GM12878 (cell line): ENCODE data around the gene DIP2C. TPM values are rescaled to one million over a fixed set of nuclear protein-coding genes. Genes with fewer than 3 reads are reported as not detected.

Source experiments
- ATAC-seq: fragments of 200-7000 bp; cut with Tn5 transposase; 3 replicates; pipeline ENCODE4 v1.9.1; 2020; ENCODE audit warnings: mild to moderate bottlenecking, moderate library complexity
- BruUV-seq: library from RNA; stranded (reverse); fragments of 400-500 nt; replicated peaks from 2 replicates; lab custom pipeline; 2021; lab: Mats Ljungman, UMichigan
- CTCF ChIA-PET: fragments of 300-600 bp; sonication (Branson Sonifier 250); formaldehyde crosslinking; extraction: SDS; loops from one replicate; lab custom pipeline; 2021; ENCODE audit warnings: inconsistent platforms; lab: Yijun Ruan, JAX
- POLR2A ChIA-PET: fragments of 350-600 bp; formaldehyde crosslinking; extraction: SDS; loops from one replicate; lab custom pipeline; 2021; ENCODE audit warnings: inconsistent platforms; lab: Charles Lee
- RAD21 ChIA-PET: fragments of 300-600 bp; sonication (Branson Sonifier 250); formaldehyde crosslinking; loops from one replicate; lab custom pipeline; 2023; ENCODE audit warnings: antibody characterized with exemption; ENCODE audit not compliant: unreplicated experiment; lab: Charles Lee
- SMC1A ChIA-PET: fragments of 300-600 bp; sonication (Branson Sonifier 250); formaldehyde crosslinking; loops from one replicate; lab custom pipeline; 2023; ENCODE audit not compliant: unreplicated experiment, uncharacterized antibody; lab: Charles Lee
- DNase-seq: peaks from one replicate; pipeline ENCODE4 v3.0.0-alpha.2; 2011; ENCODE audit warnings: low read depth, low spot score
- FAIRE-seq: peaks from 3 replicates; lab custom pipeline; 2011; peaks lifted over from hg19 to GRCh38; lab: Jason Lieb, UNC
- H2AFZ ChIP-seq: 2 replicates; pipeline ENCODE4 v1.6.0; 2011; ENCODE audit warnings: low read depth, low read length, control low read depth; ENCODE audit not compliant: control insufficient read depth
- H3K27ac ChIP-seq: 2 replicates; pipeline ENCODE4 v1.5.1; 2011; ENCODE audit warnings: control low read depth; ENCODE audit not compliant: control insufficient read depth, insufficient read depth
- H3K27me3 ChIP-seq, 2 experiments: replicated peaks in 1 of 2; 2 replicates each; pipeline versions ENCODE4 v1.6.0 to v1.6.1; 2011; ENCODE audit warnings: low read length in 1 of 2; ENCODE audit not compliant: control insufficient read depth in 2 of 2, insufficient read depth in 2 of 2
- H3K36me3 ChIP-seq, 2 experiments: 2 replicates each; pipeline ENCODE4 v1.5.1; 2011; ENCODE audit warnings: low read length in 1 of 2; ENCODE audit not compliant: control insufficient read depth in 2 of 2, insufficient read depth in 2 of 2
- H3K4me1 ChIP-seq: 2 replicates; pipeline ENCODE4 v1.6.1; 2011; ENCODE audit warnings: mild to moderate bottlenecking, low read length, moderate library complexity, mixed read lengths; ENCODE audit not compliant: control insufficient read depth, insufficient read depth
- H3K4me2 ChIP-seq: 2 replicates; pipeline ENCODE4 v1.6.0; 2011; ENCODE audit warnings: control low read depth; ENCODE audit not compliant: control insufficient read depth, insufficient read depth
- H3K4me3 ChIP-seq: fragments of 200-600 bp; sonication (generic); 2 replicates; pipeline ENCODE4 v1.5.1; 2016
- H3K79me2 ChIP-seq: 2 replicates; pipeline ENCODE4 v1.6.0; 2011; ENCODE audit warnings: low read length; ENCODE audit not compliant: control insufficient read depth, insufficient read depth
- H3K9ac ChIP-seq: 2 replicates; pipeline ENCODE4 v1.8.0; 2011; ENCODE audit warnings: low read length, control low read depth, mixed read lengths; ENCODE audit not compliant: control insufficient read depth, insufficient read depth
- H3K9me3 ChIP-seq: replicated peaks from 3 replicates; pipeline ENCODE4 v1.5.1; 2011; ENCODE audit warnings: mild to moderate bottlenecking, low read length; ENCODE audit not compliant: control insufficient read depth, insufficient read depth
- H4K20me1 ChIP-seq: 2 replicates; pipeline ENCODE4 v1.6.0; 2011; ENCODE audit not compliant: control insufficient read depth, insufficient read depth
- CEBPB ChIP-seq, 2 experiments: fragments of 150-350 bp in 1 of 2; IDR thresholded peaks; 2 replicates each; pipeline ENCODE4 v1.6.1; 2012 to 2014; ENCODE audit warnings: low read depth in 2 of 2, low read length in 2 of 2, borderline replicate concordance in 1 of 2, inconsistent platforms in 1 of 2
- DPF2 ChIP-seq: fragments of 450-650 bp; IDR thresholded peaks from 2 replicates; pipeline ENCODE4 v1.6.1; 2017; ENCODE audit warnings: mild to moderate bottlenecking
- ESRRA ChIP-seq: IDR thresholded peaks from 2 replicates; pipeline ENCODE4 v1.6.1; 2012; ENCODE audit warnings: mild to moderate bottlenecking, low read length, improper control_type of control experiment
- IRF4 ChIP-seq: IDR thresholded peaks from 2 replicates; pipeline ENCODE4 v1.6.1; 2011; ENCODE audit warnings: low read depth, low read length
- KLF5 ChIP-seq: fragments of 450-650 bp; IDR thresholded peaks from 2 replicates; pipeline ENCODE4 v1.6.1; 2014; ENCODE audit warnings: mild to moderate bottlenecking; ENCODE audit not compliant: partially characterized antibody
- NR2F1 ChIP-seq: fragments of 450-650 bp; conservative IDR thresholded peaks from 2 replicates; pipeline ENCODE4 v1.6.1; 2017; ENCODE audit warnings: mild to moderate bottlenecking
- SMAD5 ChIP-seq: IDR thresholded peaks from 2 replicates; pipeline ENCODE4 v1.6.1; 2016; ENCODE audit warnings: antibody characterized with exemption, low read depth
- SRF ChIP-seq, 2 experiments: IDR thresholded peaks; 2 replicates each; pipeline ENCODE4 v1.6.1; 2011; ENCODE audit warnings: low read depth in 2 of 2, low read length in 2 of 2, mild to moderate bottlenecking in 1 of 2, moderate library complexity in 1 of 2
- STAT1 ChIP-seq: fragments of 450-650 bp; conservative IDR thresholded peaks from 2 replicates; pipeline ENCODE4 v1.6.1; 2014; ENCODE audit warnings: antibody characterized with exemption, mild to moderate bottlenecking
- SUZ12 ChIP-seq: fragments of 200-600 bp; sonication (generic); IDR thresholded peaks from one replicate; pipeline ENCODE4 v1.6.1; 2018; ENCODE audit warnings: antibody characterized with exemption, mild to moderate bottlenecking; ENCODE audit not compliant: unreplicated experiment
- TCF3 ChIP-seq: IDR thresholded peaks from 2 replicates; pipeline ENCODE4 v1.6.1; 2012; ENCODE audit warnings: low read depth, mild to moderate bottlenecking, low read length, borderline replicate concordance; ENCODE audit not compliant: insufficient read depth
- USF1 ChIP-seq: IDR thresholded peaks from 2 replicates; pipeline ENCODE4 v1.6.1; 2011; ENCODE audit warnings: borderline replicate concordance, low read depth, mild to moderate bottlenecking, moderate library complexity, mixed read lengths, low read length; ENCODE audit not compliant: insufficient read depth; ENCODE audit errors: extremely low read length
- ZNF274 ChIP-seq: IDR thresholded peaks from one replicate; pipeline ENCODE4 v1.8.0; 2011; ENCODE audit not compliant: insufficient read length, insufficient read depth
- WGBS: methylation state at CpG from one replicate; pipeline ENCODE4 v1.1.6; 2016; ENCODE audit warnings: low lambda C conversion rate; ENCODE audit not compliant: insufficient replicate concordance, insufficient coverage; ENCODE audit errors: missing lambda C conversion rate; 5-methylcytosine and 5-hydroxymethylcytosine counted together
- in situ Hi-C: fragments of 300-500 bp; cut with MboI; formaldehyde crosslinking; loops from 9 replicates; pipeline ENCODE4 v1.14.3; 2018; ENCODE audit warnings: mixed read lengths
- intact Hi-C: fragments of 100-400 bp; cut with micrococcal nuclease; formaldehyde crosslinking; loops from one replicate; pipeline ENCODE4 v1.14.2; 2022; ENCODE audit not compliant: unreplicated experiment
- polyA plus RNA-seq, 11 experiments: library from polyadenylated mRNA; depleted of rRNA in 4 of 11; unstranded in 6 of 11; stranded (reverse) in 5 of 11; fragments of >200 nt; fragmentation: Nextera tagmentation in 4 of 11; fragmentation: Illumina TruSeq in 1 of 11; extraction: Ambion mirVana in 4 of 11; extraction: Trizol in 1 of 11; gene quantifications; 1 replicate in 1 of 11; 2 replicates in 10 of 11; pipeline versions ENCODE4 v1.2.1 to v1.2.3, GENCODE V29; 2011 to 2016; ENCODE audit warnings: inconsistent platforms in 2 of 11, missing spikeins in 2 of 11, low read depth in 1 of 11
- total RNA-seq, 4 experiments: library from RNA; depleted of rRNA in 3 of 4; stranded (reverse); fragments of >200 nt in 3 of 4; fragmentation: Illumina TruSeq in 1 of 4; extraction: Trizol in 1 of 4; gene quantifications; 2 replicates each; pipeline versions ENCODE4 v1.2.1 to v1.2.3, GENCODE V29; 2013 to 2021
- TF ChIP-seq, protein P1 (sequence below), 3 experiments: IDR thresholded peaks in 2 of 3; conservative IDR thresholded peaks in 1 of 3; 2 replicates each; pipeline ENCODE4 v1.5.1; 2011; ENCODE audit warnings: low read depth in 3 of 3, low read length in 3 of 3, mild to moderate bottlenecking in 3 of 3, control low read depth in 2 of 3, moderate library complexity in 2 of 3, inconsistent platforms in 1 of 3, mixed read lengths in 1 of 3; ENCODE audit not compliant: control insufficient read depth in 2 of 3, insufficient read depth in 1 of 3; ENCODE audit errors: extremely low read depth in 1 of 3

Gene DIP2C
- total and polyA plus RNA-seq, 10 of the 15 experiments (the other 5 are each of a cell fraction or from before 2014, with no cell fraction given): 0.01 to 0.10 (median 0.06) TPM

DNA sequence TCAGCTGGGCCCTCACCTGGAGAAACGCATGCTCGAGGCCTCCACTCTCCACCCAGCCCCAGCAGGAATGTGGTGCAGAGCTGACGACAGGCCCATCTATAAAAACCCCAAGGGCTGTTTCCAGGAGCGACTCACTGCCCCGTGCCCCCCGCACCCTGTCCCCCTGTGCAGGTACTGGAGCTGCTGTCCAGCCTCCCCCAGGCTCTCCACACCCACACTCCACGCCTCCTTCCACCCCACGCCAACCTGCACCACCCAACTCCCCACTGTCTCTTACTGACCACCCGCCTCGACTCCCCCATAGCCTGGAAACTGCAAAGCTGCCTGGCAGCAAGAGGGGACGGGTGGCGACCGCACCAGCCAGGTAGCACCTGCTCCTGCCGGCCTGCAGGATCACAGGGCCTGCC, 43.3 kb downstream of the DIP2C start:
- ChIA-PET POLR2A (interaction anchor here (0.5 kb wide), 1 partner anchor 1499 kb away, joined by 4 read pairs; no protein-coding TSS in a partner anchor), CTCF (no interaction called here), SMC1A (no interaction called here), RAD21 (no interaction called here)
- H3K4me1 ChIP-seq: no peaks in the 10 kb centered on the region
- WGBS: 70% methylated on average over 12 of the region's 14 CpGs
- no peaks in the 10 kb centered on the region for H3K27me3 ChIP-seq
- H3K9ac ChIP-seq: no peak overlapping the region
- BruUV-seq: no TSS peak
- no peak for TF ChIP-seq SRF (IDR thresholded peaks at IDR 0.05; ENCODE audit: low read depth in 2 of 2, low read length in 2 of 2)
- no peak for TF ChIP-seq IRF4
- TF ChIP-seq ESRRA: no peak
- TF ChIP-seq DPF2: no peak
- no peak for TF ChIP-seq STAT1
- TF ChIP-seq KLF5: no peak
- TF ChIP-seq NR2F1: no peak
- TF ChIP-seq, protein P1, sequence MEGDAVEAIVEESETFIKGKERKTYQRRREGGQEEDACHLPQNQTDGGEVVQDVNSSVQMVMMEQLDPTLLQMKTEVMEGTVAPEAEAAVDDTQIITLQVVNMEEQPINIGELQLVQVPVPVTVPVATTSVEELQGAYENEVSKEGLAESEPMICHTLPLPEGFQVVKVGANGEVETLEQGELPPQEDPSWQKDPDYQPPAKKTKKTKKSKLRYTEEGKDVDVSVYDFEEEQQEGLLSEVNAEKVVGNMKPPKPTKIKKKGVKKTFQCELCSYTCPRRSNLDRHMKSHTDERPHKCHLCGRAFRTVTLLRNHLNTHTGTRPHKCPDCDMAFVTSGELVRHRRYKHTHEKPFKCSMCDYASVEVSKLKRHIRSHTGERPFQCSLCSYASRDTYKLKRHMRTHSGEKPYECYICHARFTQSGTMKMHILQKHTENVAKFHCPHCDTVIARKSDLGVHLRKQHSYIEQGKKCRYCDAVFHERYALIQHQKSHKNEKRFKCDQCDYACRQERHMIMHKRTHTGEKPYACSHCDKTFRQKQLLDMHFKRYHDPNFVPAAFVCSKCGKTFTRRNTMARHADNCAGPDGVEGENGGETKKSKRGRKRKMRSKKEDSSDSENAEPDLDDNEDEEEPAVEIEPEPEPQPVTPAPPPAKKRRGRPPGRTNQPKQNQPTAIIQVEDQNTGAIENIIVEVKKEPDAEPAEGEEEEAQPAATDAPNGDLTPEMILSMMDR (IDR thresholded peaks at IDR 0.05 in 2 of 3, conservative IDR thresholded peaks at IDR 0.05 in 1 of 3; ENCODE audit: control insufficient read depth in 2 of 3, extremely low read depth in 1 of 3, insufficient read depth in 1 of 3, low read depth in 3 of 3, low read length in 3 of 3): no peak
- TF ChIP-seq CEBPB (IDR thresholded peaks at IDR 0.05; ENCODE audit: borderline replicate concordance in 1 of 2, low read depth in 2 of 2, low read length in 2 of 2): no peak
- TF ChIP-seq SUZ12: no peak
- no peak for TF ChIP-seq ZNF274
- no peak for TF ChIP-seq SMAD5
- TF ChIP-seq USF1: no peak
- no peak for TF ChIP-seq TCF3
- peaks cover 1% of the 10 kb centered on the region; the same call in 1 of the 3 replicates for H3K9me3 ChIP-seq
- no peaks in the 10 kb centered on the region for H3K79me2 ChIP-seq
- no peaks in the 10 kb centered on the region for H3K36me3 ChIP-seq
- H3K4me3 ChIP-seq: no peak overlapping the region
- in situ Hi-C loops: no loop called here
- no peaks in the 10 kb centered on the region for H4K20me1 ChIP-seq
- FAIRE-seq (no peak), DNase-seq (no peak), ATAC-seq (no peak)
- intact Hi-C loops: no loop called here
- H3K27ac ChIP-seq: no peak overlapping the region
- H2AFZ ChIP-seq: no peak overlapping the region
- H3K4me2 ChIP-seq: no peak overlapping the region
